Iris pigment epithelial cell (primary cell): ENCODE measurements around the gene MRPL22.
"Not testable (repeated sequence)": the region's sequence is repeated elsewhere in the genome, so short reads cannot be mapped to it uniquely, and the experiment has no call there.

Experiments used
- DNase-seq: peaks from one replicate; pipeline ENCODE4 v3.0.0-alpha.2; 2011; ENCODE audit warnings: low read depth

Gene MRPL22

GRCh38 chr5:154940772-154941620, at the start of gene MRPL22:
MRPL22 (plus strand) TSS chr5:154941073; CDS start chr5:154941111, 38 bp downstream.
- peak; percentile 96 for DNase-seq

GRCh38 chr5:154892369-154892771, 48.5 kb upstream of the MRPL22 start:
- DNase-seq: no peak

GRCh38 chr5:154893381-154893780, 47.5 kb upstream of the MRPL22 start:
- DNase-seq: no peak

GRCh38 chr5:154895606-154896561, 45.0 kb upstream of the MRPL22 start:
- DNase-seq: no peak

- no peak for DNase-seq
Measured at GRCh38 chr5:154896562-154897165, 44.2 kb upstream of the MRPL22 start.

- DNase-seq: no peak
Measured at GRCh38 chr5:154898210-154898609, 42.7 kb upstream of the MRPL22 start.

GRCh38 chr5:154899151-154899816, 41.6 kb upstream of the MRPL22 start:
- DNase-seq: no peak

GRCh38 chr5:154900066-154900465, 40.8 kb upstream of the MRPL22 start:
- no peak for DNase-seq

- DNase-seq: peak; percentile 34
Measured at GRCh38 chr5:154901276-154901675, 39.6 kb upstream of the MRPL22 start.

GRCh38 chr5:154901913-154902312, 39.0 kb upstream of the MRPL22 start:
- no peak for DNase-seq

GRCh38 chr5:154905601-154906000, 35.3 kb upstream of the MRPL22 start:
- DNase-seq: not testable (repeated sequence)

GRCh38 chr5:154916874-154917273, 24.0 kb upstream of the MRPL22 start:
- no peak for DNase-seq

GRCh38 chr5:154917757-154918156, 23.1 kb upstream of the MRPL22 start:
- no peak for DNase-seq

GRCh38 chr5:154923441-154924430, 17.1 kb upstream of the MRPL22 start:
- DNase-seq: peak; percentile 81

- DNase-seq: no peak
Measured at GRCh38 chr5:154933537-154933936, 7.3 kb upstream of the MRPL22 start.

- no peak for DNase-seq
Measured at GRCh38 chr5:154934881-154935280, 6.0 kb upstream of the MRPL22 start.

GRCh38 chr5:154937186-154937717, 3.6 kb upstream of the MRPL22 start:
- DNase-seq: peak; percentile 31

- DNase-seq: peak; percentile 89
Measured at GRCh38 chr5:154937718-154938466, 3.0 kb upstream of the MRPL22 start, which contains the start of gene GEMIN5. GEMIN5 (minus strand) TSS chr5:154938211; CDS start chr5:154938133, 78 bp downstream.

- DNase-seq: not testable (repeated sequence)
Measured at GRCh38 chr5:154939387-154939786, 1.5 kb upstream of the MRPL22 start.
